Nephron (organoid): Measurements from ENCODE around the gene OPTN.

Experiments
- H3K27ac Mint-ChIP-seq, 3 experiments: 2 replicates each; pipeline ENCODE4 v1.8.0; 2020; ENCODE audit warnings: mixed read lengths in 3 of 3, mild to moderate bottlenecking in 2 of 3, moderate library complexity in 1 of 3
- H3K27me3 Mint-ChIP-seq: 2 replicates; pipeline ENCODE4 v1.8.0; 2021; ENCODE audit warnings: low read depth, mild to moderate bottlenecking, moderate library complexity, mixed read lengths
- H3K36me3 Mint-ChIP-seq: 2 replicates; pipeline ENCODE4 v1.8.0; 2020; ENCODE audit warnings: low read depth, mixed read lengths
- H3K4me1 Mint-ChIP-seq: 2 replicates; pipeline ENCODE4 v1.8.0; 2020; ENCODE audit warnings: mixed read lengths
- H3K4me3 Mint-ChIP-seq, 3 experiments: 2 replicates each; pipeline ENCODE4 v1.8.0; 2020; ENCODE audit warnings: mild to moderate bottlenecking in 3 of 3, mixed read lengths in 3 of 3, moderate library complexity in 2 of 3
- H3K9me3 Mint-ChIP-seq: 2 replicates; pipeline ENCODE4 v1.8.0; 2020; ENCODE audit warnings: mixed read lengths
- TF ChIP-seq, protein P1 (sequence below), 3 experiments: fragments of 200-600 bp; sonication (generic); IDR thresholded peaks; one replicate each; pipeline ENCODE4 v1.5.0; 2021; ENCODE audit warnings: antibody characterized with exemption in 3 of 3; ENCODE audit not compliant: unreplicated experiment in 3 of 3

The OPTN gene

DNA sequence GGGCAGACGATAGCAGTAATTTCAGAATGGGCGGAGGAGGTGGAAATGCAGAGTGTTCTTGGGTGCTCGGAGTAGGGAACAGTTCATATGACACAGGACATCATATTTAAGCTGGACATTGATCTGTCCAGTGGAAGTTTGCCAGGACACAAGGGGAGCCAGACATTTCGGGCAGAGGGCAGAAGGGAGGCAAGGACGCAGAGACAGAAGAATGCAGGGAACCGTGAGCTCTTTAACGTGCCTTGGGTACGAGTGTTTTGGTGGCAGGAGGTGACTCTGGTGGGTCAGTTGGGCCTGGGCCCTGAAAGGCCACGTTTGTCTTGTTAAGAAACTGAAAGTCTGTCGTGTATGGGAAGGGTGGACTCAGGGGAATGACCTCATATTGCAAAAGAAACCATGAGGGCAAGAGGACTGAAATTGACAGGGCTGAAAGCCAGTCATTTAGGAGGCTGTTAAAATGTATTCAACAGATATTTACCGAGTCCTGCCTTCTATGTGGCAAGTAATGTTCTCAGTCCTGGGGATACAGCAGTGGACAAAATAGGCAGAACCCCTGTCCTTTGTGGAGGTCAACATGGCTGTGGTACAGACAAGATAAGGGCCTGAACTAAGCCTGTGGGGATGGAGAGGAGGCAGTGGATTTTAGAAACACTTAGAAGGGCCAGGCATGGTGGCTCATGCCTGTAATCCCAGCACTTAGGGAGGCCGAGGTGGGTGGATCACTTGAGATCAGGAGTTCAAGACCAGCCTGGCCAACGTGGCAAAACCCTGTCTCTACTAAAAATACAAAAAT, 2.2 kb downstream of the OPTN start:
- no peak overlapping the region for H3K27ac Mint-ChIP-seq
- no peaks in the 10 kb centered on the region for H3K9me3 Mint-ChIP-seq
- TF ChIP-seq, protein P1, sequence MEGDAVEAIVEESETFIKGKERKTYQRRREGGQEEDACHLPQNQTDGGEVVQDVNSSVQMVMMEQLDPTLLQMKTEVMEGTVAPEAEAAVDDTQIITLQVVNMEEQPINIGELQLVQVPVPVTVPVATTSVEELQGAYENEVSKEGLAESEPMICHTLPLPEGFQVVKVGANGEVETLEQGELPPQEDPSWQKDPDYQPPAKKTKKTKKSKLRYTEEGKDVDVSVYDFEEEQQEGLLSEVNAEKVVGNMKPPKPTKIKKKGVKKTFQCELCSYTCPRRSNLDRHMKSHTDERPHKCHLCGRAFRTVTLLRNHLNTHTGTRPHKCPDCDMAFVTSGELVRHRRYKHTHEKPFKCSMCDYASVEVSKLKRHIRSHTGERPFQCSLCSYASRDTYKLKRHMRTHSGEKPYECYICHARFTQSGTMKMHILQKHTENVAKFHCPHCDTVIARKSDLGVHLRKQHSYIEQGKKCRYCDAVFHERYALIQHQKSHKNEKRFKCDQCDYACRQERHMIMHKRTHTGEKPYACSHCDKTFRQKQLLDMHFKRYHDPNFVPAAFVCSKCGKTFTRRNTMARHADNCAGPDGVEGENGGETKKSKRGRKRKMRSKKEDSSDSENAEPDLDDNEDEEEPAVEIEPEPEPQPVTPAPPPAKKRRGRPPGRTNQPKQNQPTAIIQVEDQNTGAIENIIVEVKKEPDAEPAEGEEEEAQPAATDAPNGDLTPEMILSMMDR (IDR thresholded peaks at IDR 0.05; ENCODE audit: unreplicated experiment in 3 of 3), result no peak
- H3K27me3 Mint-ChIP-seq, result peaks cover under 1% of the 10 kb centered on the region
- no peaks in the 10 kb centered on the region for H3K36me3 Mint-ChIP-seq
- H3K4me3 Mint-ChIP-seq, result peak overlapping the region in 2 of 3 experiments; percentile 19 to 63
- H3K4me1 Mint-ChIP-seq, result peaks cover 14% of the 10 kb centered on the region

DNA sequence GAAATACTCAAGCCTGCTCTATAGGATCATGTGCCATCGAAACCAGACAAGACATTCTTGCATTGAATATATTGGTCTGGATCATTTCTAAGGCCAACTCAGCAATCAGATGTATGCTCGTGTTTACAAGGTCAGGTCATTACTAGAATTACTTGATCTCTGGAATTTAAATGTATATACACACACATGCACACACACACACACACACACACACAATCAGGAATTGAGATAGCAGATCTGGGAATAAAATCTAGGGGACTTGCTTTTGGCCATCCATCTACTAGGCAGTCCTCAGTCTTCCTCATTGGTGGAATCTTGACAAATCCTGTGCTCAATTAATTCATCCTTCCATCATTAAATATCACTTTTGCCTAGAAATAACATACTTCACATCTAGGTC, 3.6 kb downstream of the OPTN start:
- Mint-ChIP-seq H3K9me3 (no peaks in the 10 kb centered on the region), H3K27ac (no peak overlapping the region), H3K27me3 (no peaks in the 10 kb centered on the region), H3K4me1 (peaks cover 14% of the 10 kb centered on the region), H3K4me3 (no peak overlapping the region), H3K36me3 (no peaks in the 10 kb centered on the region)
- TF ChIP-seq, protein P1 (IDR thresholded peaks at IDR 0.05; ENCODE audit: unreplicated experiment in 3 of 3), result no peak

DNA sequence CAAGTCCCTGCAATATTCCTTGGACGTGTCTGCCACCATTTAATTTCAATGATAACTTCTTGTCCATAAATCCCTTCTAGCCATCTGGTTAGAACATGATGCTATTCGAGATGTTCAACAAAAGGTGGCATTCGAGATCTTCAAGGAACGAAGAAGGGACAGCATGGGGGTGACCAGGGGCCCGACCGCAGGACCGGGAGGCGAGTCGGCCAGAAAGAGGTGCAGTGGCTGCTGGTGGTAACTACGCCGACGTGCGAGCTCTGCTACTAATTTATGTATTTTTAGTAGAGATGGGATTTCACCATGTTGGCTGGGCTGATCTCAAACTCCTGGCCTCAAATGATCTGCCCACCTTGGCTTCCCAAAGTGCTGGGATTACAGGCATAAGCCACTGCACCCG, 4.7 kb downstream of the OPTN start:
- H3K27ac Mint-ChIP-seq, result no peak overlapping the region
- peaks cover 7% of the 10 kb centered on the region for H3K4me1 Mint-ChIP-seq
- no peak overlapping the region for H3K4me3 Mint-ChIP-seq
- TF ChIP-seq, protein P1 (IDR thresholded peaks at IDR 0.05; ENCODE audit: unreplicated experiment in 3 of 3), result no peak
- H3K9me3 Mint-ChIP-seq, result no peaks in the 10 kb centered on the region
- H3K27me3 Mint-ChIP-seq, result no peaks in the 10 kb centered on the region
- H3K36me3 Mint-ChIP-seq, result no peaks in the 10 kb centered on the region

DNA sequence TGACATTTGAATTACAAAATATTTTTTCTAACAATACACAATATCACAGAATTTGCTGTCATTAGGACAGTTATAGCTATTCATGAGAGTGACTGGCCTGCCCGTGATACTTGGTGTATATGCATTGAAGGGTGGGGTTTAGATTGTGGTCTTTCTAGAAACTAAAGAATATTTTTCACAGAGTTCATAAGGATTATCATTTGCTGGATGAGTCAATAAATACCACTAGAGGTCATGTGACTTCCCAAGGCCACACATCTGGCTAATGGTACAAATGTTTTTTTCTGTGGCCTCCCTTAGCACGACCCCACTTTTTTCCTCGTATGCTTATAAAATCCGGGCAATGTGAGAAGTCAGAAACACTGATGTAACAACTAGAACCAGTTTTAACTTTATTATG, 5.2 kb downstream of the OPTN start:
- peaks cover 7% of the 10 kb centered on the region for H3K4me1 Mint-ChIP-seq
- no peaks in the 10 kb centered on the region for H3K9me3 Mint-ChIP-seq
- H3K27me3 Mint-ChIP-seq, result no peaks in the 10 kb centered on the region
- H3K27ac Mint-ChIP-seq, result no peak overlapping the region
- H3K36me3 Mint-ChIP-seq, result peaks cover 3% of the 10 kb centered on the region
- H3K4me3 Mint-ChIP-seq, result no peak overlapping the region
- TF ChIP-seq, protein P1 (IDR thresholded peaks at IDR 0.05; ENCODE audit: unreplicated experiment in 3 of 3), result no peak

DNA sequence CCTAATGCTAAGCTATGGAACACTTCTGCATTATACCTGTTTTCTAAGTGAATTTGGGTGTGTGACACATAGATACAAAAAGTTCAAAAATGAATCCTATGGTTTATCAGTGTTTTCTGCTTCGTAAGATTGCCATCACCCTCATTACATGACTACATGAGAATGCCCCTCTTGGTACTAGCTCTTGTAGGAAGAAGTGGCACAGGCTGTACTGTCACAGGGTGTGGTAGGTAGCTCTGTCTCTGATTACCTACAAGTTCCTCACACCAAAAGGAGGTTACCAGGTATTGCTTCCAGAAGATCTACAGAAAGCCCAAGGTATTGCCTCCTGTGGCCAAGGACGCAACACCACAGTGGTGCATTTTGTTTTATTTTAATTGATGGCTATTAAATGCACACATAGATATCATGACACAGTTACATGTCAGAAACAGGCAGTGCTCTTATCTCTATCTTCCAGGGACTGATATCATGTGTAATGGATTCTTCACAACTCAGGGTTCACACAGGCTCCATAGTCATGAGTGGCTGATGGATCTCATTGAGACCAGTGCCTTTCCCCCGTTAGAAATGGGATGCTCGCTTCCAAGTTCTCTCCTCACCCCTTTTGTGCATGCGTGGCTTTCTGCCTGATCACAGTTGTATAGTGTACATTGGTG, 6.6 kb downstream of the OPTN start:
- Mint-ChIP-seq H3K9me3 (no peaks in the 10 kb centered on the region), H3K27ac (no peak overlapping the region), H3K4me1 (no peaks in the 10 kb centered on the region), H3K4me3 (no peak overlapping the region), H3K27me3 (no peaks in the 10 kb centered on the region), H3K36me3 (peaks cover 6% of the 10 kb centered on the region)
- TF ChIP-seq, protein P1 (IDR thresholded peaks at IDR 0.05; ENCODE audit: unreplicated experiment in 3 of 3), result no peak
